Dermis microvascular lymphatic vessel endothelial cell (primary cell): ENCODE data around the gene VASP. TPM values are rescaled to one million over a fixed set of nuclear protein-coding genes. Genes with fewer than 3 reads are reported as not detected.

Experiments
- DNase-seq, 2 donors: peaks; one replicate each; pipeline versions ENCODE4 v3.0.0 to v3.0.0-alpha.2; 2010; ENCODE audit warnings: low read depth in 2 of 2
- total RNA-seq: library from RNA; depleted of rRNA; stranded (reverse); fragments of >200 nt; gene quantifications from 2 replicates; pipeline ENCODE4 v1.2.1, GENCODE V29; 2014

The VASP gene
- total RNA-seq, 1 donor from 2014 or later: 71.5 TPM

GRCh38 chr19:45514376-45515051 is 7.2 kb downstream of the VASP start:
- DNase-seq: no peak

DNA sequence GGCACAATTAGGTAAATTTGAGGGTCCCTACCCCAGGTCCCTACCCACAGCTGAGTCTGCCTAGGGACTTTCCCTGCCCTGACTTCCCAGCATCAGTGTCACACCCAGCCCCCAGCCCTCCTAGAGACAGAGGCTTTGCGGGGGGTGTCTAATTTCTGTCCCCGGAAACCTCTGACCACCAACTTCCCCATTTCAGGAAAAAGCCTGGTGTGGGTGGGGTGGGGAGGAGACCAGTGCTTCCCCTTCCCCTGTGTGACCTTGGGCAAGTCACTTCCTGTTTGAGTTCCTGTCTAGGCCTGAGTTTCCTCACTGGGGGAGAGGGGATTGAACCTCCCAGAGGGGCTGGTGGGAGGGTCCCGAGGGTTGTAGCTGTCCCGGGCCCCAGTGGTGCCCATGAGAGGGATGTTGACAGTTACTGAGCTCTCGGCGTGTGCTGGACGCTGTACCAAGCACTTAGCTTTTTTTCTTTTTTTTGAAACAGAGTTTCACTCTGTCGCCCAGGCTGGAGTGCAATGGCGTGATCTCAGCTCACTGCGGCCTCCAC is 7.9 kb downstream of the VASP start:
- peak in 1 of 2 donors; percentile 16 for DNase-seq

DNA sequence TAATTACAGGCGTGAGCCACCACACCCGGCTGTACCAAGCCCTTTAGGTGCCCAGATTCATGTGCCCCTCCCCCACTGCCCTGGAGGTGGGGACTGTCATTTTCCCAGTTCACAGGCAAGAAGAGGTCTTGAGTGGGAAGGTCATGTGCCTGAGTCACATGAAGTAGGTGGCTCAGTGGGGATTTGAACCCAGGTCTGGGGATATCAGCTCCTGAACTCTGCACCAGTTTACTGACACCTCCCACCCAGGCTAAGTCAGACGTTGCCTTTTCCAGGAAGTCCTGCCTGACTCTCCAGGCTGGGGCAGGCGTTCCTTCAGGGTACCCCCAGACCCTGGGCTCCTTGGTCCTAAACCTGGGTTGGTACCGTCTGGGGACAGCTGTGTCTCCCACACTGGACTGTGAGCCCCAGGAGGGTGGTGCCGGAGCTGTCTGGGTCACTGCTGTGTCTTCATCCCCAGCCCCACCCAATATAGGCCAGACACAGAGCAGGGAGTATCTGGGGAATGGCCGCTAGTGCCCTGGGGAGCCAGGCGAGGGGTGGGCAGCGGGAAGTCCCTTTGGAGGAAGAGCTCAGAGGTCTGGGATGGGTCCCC is 8.6 kb downstream of the VASP start:
- no peak for DNase-seq

DNA sequence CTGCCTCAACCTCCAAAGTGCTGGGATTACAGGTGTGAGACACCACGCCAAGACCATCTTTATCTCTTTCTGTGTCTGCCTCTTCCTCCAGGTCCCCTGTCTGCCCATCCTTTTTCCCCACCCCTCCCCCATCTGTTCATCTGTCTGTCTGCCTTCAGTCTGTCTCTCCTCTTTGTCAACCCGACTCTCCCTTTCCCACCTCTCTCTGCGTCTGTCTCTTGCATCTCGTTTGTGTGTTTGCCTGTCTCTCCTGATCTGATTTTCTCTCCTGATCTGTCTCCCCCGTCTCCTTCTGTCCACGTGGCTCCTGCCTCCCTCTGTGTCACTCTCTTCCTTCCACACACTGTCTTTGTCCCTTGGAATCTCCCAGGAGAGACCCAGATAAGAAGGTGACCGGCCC is 10.0 kb downstream of the VASP start:
- no peak for DNase-seq

- DNase-seq: no peak
Observed at GRCh38 chr19:45517641-45518468, 10.6 kb downstream of the VASP start.

- no peak for DNase-seq
Observed at GRCh38 chr19:45518469-45518826, 11.2 kb downstream of the VASP start.

DNA sequence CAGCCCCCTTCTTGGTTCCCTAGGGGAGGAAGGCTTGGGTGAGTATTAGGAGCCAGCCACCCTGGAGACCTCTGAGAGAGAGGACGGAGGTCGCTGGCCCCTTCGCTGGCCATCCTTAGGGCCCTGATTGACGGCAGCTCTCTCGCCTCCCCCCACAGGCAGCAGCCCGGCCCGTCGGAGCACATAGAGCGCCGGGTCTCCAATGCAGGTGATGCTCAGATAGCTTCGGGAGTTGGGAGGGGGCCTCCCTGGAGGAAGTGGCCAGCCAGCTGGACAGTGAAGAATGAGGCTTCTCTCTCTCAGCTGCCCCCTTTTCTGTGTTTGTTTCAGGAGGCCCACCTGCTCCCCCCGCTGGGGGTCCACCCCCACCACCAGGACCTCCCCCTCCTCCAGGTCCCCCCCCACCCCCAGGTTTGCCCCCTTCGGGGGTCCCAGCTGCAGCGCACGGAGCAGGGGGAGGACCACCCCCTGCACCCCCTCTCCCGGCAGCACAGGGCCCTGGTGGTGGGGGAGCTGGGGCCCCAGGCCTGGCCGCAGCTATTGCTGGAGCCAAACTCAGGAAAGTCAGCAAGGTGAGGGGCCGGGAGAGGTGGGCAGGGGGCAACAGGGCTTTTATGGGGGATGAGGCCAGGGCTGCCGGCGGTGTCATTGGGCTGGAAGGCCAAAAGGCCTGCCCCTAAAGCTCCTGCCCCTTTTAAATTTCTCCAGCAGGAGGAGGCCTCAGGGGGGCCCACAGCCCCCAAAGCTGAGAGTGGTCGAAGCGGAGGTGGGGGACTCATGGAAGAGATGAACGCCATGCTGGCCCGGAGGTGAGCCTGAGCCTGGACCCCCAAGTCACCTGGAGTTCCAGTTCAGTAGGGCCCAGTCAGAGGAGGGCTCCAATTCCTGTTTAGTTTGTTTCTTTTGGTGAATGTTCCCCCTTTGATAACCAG is 15.0 kb downstream of the VASP start:
- no peak for DNase-seq

- peak; percentile 84 to 89 for DNase-seq
Observed at GRCh38 chr19:45523642-45524256, 16.5 kb downstream of the VASP start.

- no peak for DNase-seq
Observed at GRCh38 chr19:45524575-45525129, 17.4 kb downstream of the VASP start.

GRCh38 chr19:45526143-45526542 is 18.9 kb downstream of the VASP start:
- peak in 1 of 2 donors; percentile 66 for DNase-seq

GRCh38 chr19:45526971-45527370 is 19.7 kb downstream of the VASP start:
- no peak for DNase-seq

- DNase-seq: no peak
Observed at GRCh38 chr19:45527731-45528130, 20.5 kb downstream of the VASP start.

- no peak for DNase-seq
Observed at GRCh38 chr19:45528149-45528743, 21.0 kb downstream of the VASP start.

DNA sequence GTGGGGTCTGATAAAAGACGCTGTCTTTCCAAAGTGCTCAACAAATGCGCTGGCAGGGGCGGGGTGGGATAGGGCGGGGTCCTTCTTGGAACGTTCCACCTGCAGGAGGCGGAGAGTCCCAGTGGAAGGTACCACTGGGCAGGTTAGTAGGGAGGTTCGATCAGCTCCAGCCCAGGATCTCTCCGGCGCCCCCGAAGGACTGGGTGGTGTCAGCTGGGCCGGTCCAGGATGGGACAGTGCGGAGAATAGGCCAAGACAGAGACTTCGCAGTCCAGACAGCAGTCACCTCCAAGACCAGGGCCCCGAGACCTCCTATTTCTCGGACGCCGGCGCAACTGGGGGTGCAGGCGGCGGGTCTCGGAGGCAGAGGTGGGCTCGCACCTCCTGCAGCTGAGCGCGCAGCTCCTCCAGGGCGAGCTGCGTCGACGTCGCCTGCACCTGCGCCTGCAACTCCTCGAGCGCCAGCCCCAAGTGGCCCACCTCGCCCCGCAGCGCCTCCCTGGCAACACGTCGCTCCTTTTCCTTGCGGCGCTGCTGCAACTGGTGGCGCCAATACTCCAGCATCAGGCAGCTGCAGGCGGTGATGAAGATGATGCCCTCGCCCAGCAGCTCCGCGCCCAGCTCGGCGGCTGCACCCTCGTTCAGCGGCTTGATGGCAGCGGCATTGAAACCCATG is 21.6 kb downstream of the VASP start:
- DNase-seq: no peak

DNA sequence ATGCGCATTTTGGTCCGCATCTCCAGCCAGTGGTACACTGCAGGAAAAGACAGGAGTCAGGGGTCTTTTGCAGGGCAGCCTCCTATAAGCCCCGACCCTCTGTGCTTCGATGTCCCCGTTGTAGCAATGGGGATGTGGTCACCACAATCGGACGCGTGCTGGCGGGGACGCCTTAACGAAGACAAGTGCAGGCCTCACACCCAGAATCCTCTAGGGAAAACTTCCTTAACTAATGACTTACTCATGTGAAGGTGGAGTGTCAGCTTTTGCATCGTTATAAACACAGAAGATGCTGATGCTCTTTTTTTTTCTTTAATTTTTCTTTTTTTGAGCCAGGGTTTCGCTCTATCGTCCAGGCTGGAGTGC is 22.1 kb downstream of the VASP start:
- DNase-seq: no peak

DNA sequence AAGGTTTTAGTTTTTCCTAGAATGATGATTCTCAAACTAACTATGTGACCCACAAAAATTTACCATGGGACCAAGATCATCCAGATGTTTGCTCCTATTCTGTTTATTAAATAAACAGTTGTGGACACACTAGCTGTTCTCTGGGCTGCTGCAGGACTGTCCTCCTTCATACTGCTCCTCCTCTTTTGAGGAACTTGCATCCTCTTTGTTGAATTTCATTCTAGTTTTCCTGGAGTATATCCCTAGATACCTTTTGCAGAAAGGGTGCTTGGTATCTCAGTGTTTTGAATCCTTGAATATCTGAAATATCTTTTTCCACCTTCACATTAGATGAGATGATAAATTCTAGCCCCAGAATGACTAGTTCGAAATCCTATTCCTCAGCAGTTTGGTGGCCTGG is 24.1 kb downstream of the VASP start:
- no peak for DNase-seq

GRCh38 chr19:45539459-45539858 is 32.2 kb downstream of the VASP start:
- DNase-seq: no peak

DNA sequence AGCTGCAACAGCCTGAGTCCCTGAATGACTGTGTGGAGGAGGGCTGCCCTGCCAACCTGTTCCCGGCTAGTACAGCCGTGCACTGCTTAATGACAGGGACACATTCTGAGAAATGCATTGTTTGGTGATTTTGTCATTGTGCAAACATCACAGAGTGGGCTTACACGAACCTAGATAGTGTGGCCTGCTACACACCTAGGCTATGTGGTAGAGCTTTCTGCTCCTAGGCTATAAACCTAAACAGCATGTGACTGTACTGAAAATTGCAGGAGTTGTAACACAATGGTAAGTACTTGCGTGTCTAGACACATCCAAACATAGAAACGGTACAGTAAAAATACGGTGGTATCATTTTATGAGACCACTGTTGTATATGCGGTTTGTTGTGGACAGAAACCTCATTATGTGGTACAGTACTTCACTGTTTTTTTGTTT is 35.0 kb downstream of the VASP start:
- DNase-seq: no peak

DNA sequence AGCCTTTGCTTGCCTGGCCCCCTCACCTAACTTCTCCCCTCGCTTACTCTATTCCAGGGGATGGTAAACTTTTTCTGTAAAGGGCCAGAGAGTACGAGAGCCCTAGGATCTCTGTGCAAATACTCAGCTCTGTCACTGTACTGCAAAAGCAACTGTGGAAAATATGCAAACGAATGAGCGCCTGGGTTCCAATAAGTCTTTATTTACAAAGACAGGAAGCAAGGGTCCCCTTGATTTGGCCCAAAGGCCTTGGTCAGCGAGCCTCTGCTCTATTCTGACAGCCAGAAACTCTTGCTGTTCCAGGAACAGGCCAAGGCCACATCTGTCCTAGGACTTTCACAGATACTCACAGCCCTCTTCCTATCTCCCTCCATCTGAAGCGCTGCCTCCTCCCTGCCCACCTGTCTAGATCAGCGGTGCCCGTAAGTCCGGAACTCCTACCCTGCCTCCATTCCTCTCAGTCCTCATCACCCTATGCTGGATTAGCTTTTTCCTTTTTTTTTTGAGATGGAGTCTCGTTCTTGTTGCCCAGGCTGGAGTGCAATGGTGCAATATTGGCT is 40.0 kb downstream of the VASP start:
- no peak for DNase-seq
